Upper lobe of left lung (tissue), 6 donors: ENCODE data around the gene MEGF6. TPM values are rescaled to one million over a fixed set of nuclear protein-coding genes. Genes with fewer than 3 reads are reported as not detected.

Source experiments
- ATAC-seq, 2 donors: fragments of 200-7000 bp; cut with Tn5 transposase; one replicate each; pipeline ENCODE4 v1.9.1; 2022; ENCODE audit warnings: mild to moderate bottlenecking in 2 of 2, moderate library complexity in 2 of 2; ENCODE audit not compliant: low FRiP score in 2 of 2
- DNase-seq, 2 donors: peaks; one replicate each; pipeline ENCODE4 v3.0.0-alpha.2; 2019 to 2020
- H3K27ac ChIP-seq, 4 donors: fragments of 200-600 bp; sonication (generic); one replicate each; pipeline ENCODE4 v1.5.1; 2016 to 2019
- H3K27me3 ChIP-seq, 4 donors: fragments of 200-600 bp; sonication (generic); one replicate each; pipeline ENCODE4 v1.5.1; 2017 to 2019
- H3K36me3 ChIP-seq, 4 donors: fragments of 200-600 bp; sonication (generic); one replicate each; pipeline ENCODE4 v1.5.1; 2016 to 2019
- H3K4me1 ChIP-seq, 4 donors: fragments of 200-600 bp; sonication (generic); one replicate each; pipeline ENCODE4 v1.5.1; 2018 to 2019
- H3K4me3 ChIP-seq, 4 donors: fragments of 200-600 bp; sonication (generic); one replicate each; pipeline ENCODE4 v1.5.1; 2017 to 2019; ENCODE audit warnings: mild to moderate bottlenecking in 2 of 4, moderate library complexity in 1 of 4
- H3K9me3 ChIP-seq, 4 donors: fragments of 200-600 bp; sonication (generic); one replicate each; pipeline ENCODE4 v1.5.1; 2018 to 2019
- CTCF ChIP-seq, 6 experiments: fragments of 450-650 bp in 4 of 6; fragments of 200-600 bp in 2 of 6; sonication (generic) in 2 of 6; IDR thresholded peaks; one replicate each; pipeline ENCODE4 v1.5.1; 2016 to 2019; ENCODE audit warnings: antibody characterized with exemption in 6 of 6
- EP300 ChIP-seq, 4 donors: sonication (generic); formaldehyde crosslinking; IDR thresholded peaks; one replicate each; pipeline ENCODE4 v1.5.1; 2017; ENCODE audit warnings: antibody characterized with exemption in 4 of 4, control low read depth in 2 of 4
- POLR2A ChIP-seq, 4 donors: fragments of 450-650 bp; IDR thresholded peaks; one replicate each; pipeline ENCODE4 v1.5.1; 2016 to 2017; ENCODE audit warnings: antibody characterized with exemption in 4 of 4, mild to moderate bottlenecking in 2 of 4
- POLR2AphosphoS5 ChIP-seq, 2 donors: sonication (generic); formaldehyde crosslinking; IDR thresholded peaks; one replicate each; pipeline ENCODE4 v1.5.1; 2017; ENCODE audit warnings: antibody characterized with exemption in 2 of 2
- WGBS, 2 donors: methylation state at CpG; one replicate each; pipeline ENCODE4 v1.1.5; 2017 to 2018; 5-methylcytosine and 5-hydroxymethylcytosine counted together
- total RNA-seq, 6 donors: library from RNA; depleted of rRNA in 4 of 6; stranded (reverse); fragments of >200 nt in 4 of 6; gene quantifications; one replicate each; pipeline versions ENCODE4 v1.1.0 to v1.2.1, GENCODE V29; 2016 to 2021
- donor health status: DM: no; HTN: no; CAD: no; lungs with moderate emphysema.
- donor health status: DM: no; HTN: yes; CAD: no; lungs with severe emphysema.

MEGF6 gene
- total RNA-seq, 6 donors from 2014 or later, result 23.8 to 128 (median 83.5) TPM

DNA sequence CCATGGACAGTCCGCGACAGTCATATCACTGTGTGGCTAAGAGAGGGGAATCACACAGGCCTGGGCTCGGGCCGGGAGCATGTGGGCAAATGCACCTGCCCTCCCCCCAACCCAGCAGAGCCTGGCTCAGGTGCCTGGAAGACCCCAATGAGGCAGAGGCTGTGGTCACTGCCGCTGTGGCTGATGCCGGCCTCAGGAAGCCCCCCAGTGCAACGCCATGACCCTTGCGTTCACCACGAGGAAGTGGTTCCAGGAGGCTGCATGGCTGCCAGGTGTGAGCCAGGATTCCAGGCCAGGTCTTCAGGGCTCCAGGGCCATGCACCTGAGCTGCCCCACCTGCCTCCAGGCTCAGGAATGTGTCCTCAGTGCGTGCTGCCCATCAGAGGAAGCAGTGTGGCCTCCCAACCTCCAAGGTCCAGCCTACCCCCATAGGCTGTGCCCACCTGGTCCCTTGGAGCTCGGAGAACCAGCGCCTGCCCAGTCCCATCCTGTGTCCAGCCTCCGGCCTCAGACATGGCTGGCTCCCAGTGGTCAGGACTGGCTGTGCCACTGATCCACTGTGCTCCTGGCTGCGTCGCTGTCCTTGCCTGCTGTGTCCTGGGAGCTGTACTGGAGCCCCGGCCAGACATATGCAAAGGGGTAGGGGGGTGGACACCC is 148.8 kb downstream of the MEGF6 start:
- peaks cover 0 to 12% (median 9%) of the 10 kb centered on the region in 4 donors for H3K4me1 ChIP-seq
- H3K9me3 ChIP-seq, result no peaks in the 10 kb centered on the region
- no peaks in the 10 kb centered on the region for H3K36me3 ChIP-seq
- H3K27me3 ChIP-seq, result no peaks in the 10 kb centered on the region
- H3K27ac ChIP-seq, result no peak overlapping the region
- 40 to 94% methylated on average over 1 to 6 of the region's 16 CpGs for WGBS, 2 donors
- ATAC-seq (no peak), DNase-seq (peak in 1 of 2 donors; percentile 60)
- TF ChIP-seq CTCF (IDR thresholded peaks at IDR 0.05) (no peak), POLR2AphosphoS5 (IDR thresholded peaks at IDR 0.05) (no peak), POLR2A (IDR thresholded peaks at IDR 0.05) (no peak), EP300 (IDR thresholded peaks at IDR 0.05) (no peak)
- H3K4me3 ChIP-seq, result no peak overlapping the region

DNA sequence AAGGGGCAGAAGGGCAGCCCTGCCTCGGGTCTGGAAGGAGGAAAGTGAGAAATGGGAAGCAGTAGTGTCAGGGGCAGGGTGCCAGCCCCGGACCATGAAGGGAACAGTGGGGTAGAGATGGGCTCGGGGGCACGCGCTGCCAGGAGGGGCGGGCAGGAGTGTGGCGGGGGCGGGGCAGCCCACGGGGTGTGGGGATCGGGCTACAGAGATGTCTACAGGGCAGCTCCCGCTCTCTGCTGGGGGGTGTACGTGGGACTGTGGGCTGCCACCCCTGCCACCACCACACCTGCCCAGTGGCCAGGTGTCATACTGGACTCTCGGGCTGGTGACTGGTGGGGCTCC is 149.4 kb downstream of the MEGF6 start:
- H3K9me3 ChIP-seq, result no peaks in the 10 kb centered on the region
- H3K4me1 ChIP-seq, result peaks cover 0 to 12% (median 9%) of the 10 kb centered on the region in 4 donors
- no peaks in the 10 kb centered on the region for H3K27me3 ChIP-seq
- peak in 1 of 2 donors; percentile 64 for DNase-seq
- H3K36me3 ChIP-seq, result no peaks in the 10 kb centered on the region
- H3K27ac ChIP-seq, result no peak overlapping the region
- no peak for ATAC-seq
- TF ChIP-seq POLR2A (IDR thresholded peaks at IDR 0.05) (no peak), EP300 (IDR thresholded peaks at IDR 0.05) (no peak), POLR2AphosphoS5 (IDR thresholded peaks at IDR 0.05) (no peak), CTCF (IDR thresholded peaks at IDR 0.05) (no peak)
- WGBS, 2 donors, result 93 to 94% methylated on average over 11 to 13 of the region's 13 CpGs
- H3K4me3 ChIP-seq, result no peak overlapping the region

DNA sequence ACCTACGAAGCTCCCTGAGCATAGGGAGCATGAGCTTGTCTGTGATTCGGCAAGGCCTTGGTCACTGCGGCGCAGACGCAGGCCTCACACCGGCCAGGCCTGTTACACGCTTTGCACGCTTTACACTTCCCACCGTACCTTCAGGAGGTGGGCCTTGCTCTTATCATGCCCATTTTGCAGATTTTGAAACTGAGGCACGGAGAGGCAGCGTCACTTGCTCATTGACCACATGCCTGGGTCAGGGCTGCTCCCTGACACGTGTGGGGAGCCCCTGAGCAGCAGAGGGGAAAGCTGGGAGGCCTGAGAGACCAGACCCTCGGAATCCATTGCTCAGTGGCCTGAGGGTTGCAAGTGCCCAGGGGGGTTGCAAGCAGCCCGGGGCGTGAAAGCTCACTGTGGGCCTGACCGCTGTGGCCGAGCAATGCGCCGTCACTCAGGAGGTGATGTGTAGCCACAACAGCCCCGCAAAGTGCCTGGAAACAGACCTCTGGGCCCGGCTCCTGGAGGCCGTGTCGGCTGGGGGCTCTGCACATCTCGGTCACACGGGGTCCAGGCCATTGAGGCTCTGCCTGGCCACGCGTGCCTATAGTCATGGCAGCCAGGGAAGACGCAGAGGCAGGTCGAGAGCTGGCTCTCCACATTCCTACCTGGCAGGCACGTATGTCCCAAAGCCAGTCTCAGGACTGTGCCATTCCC is 149.9 kb downstream of the MEGF6 start:
- no peak for ATAC-seq
- TF ChIP-seq POLR2A (IDR thresholded peaks at IDR 0.05) (no peak), CTCF (IDR thresholded peaks at IDR 0.05) (no peak), EP300 (IDR thresholded peaks at IDR 0.05) (no peak), POLR2AphosphoS5 (IDR thresholded peaks at IDR 0.05) (no peak)
- peaks cover 0 to 12% (median 9%) of the 10 kb centered on the region in 4 donors for H3K4me1 ChIP-seq
- peak in 1 of 2 donors; percentile 75 for DNase-seq
- no peaks in the 10 kb centered on the region for H3K9me3 ChIP-seq
- 93 to 94% methylated on average over 15 to 30 of the region's 30 CpGs for WGBS, 2 donors
- no peak overlapping the region for H3K4me3 ChIP-seq
- H3K27me3 ChIP-seq, result no peaks in the 10 kb centered on the region
- H3K27ac ChIP-seq, result no peak overlapping the region
- no peaks in the 10 kb centered on the region for H3K36me3 ChIP-seq

- TF ChIP-seq EP300 (IDR thresholded peaks at IDR 0.05) (no peak), CTCF (IDR thresholded peaks at IDR 0.05) (no peak), POLR2AphosphoS5 (IDR thresholded peaks at IDR 0.05) (no peak)
- no peaks in the 10 kb centered on the region for H3K9me3 ChIP-seq
- H3K27ac ChIP-seq, result no peak overlapping the region
- no peaks in the 10 kb centered on the region for H3K27me3 ChIP-seq
- DNase-seq, result peak in 1 of 2 donors; percentile 53
- ATAC-seq, result no peak
- no peak overlapping the region for H3K4me3 ChIP-seq
- peaks cover 0 to 12% (median 9%) of the 10 kb centered on the region in 4 donors for H3K4me1 ChIP-seq
- no peaks in the 10 kb centered on the region for H3K36me3 ChIP-seq
- WGBS, 2 donors, result 70 to 74% methylated on average over 8 to 14 of the region's 14 CpGs
Observed at GRCh38 chr1:3460672-3461131, 150.6 kb downstream of the MEGF6 start.
